D341Med (cell line): ENCODE measurements around the gene RNF39.
"Not testable (repeated sequence)": the region's sequence is repeated elsewhere in the genome, so short reads cannot be mapped to it uniquely, and the experiment has no call there.

Experiments used
- DNase-seq: peaks from one replicate; pipeline ENCODE4 v3.0.0; 2012; ENCODE audit warnings: low spot score

Gene RNF39

GRCh38 chr6:30075094-30075789 is at the start of gene RNF39:
TSS of gene RNF39 (minus strand) at chr6:30075769. CDS start at chr6:30075585, 184 bp downstream.
- peak; percentile 64 for DNase-seq

- DNase-seq = no peak
These were observed 46.9 kb upstream of the RNF39 start for GRCh38 chr6:30122515-30122914.

GRCh38 chr6:30121446-30122366 is 46.1 kb upstream of the RNF39 start:
- no peak for DNase-seq

GRCh38 chr6:30118691-30119090 is 43.1 kb upstream of the RNF39 start:
- not testable (repeated sequence) for DNase-seq

GRCh38 chr6:30116724-30117123 is 41.2 kb upstream of the RNF39 start:
- DNase-seq = no peak

GRCh38 chr6:30113841-30114240 is 38.3 kb upstream of the RNF39 start:
- DNase-seq = no peak

- DNase-seq = no peak
These were observed 37.6 kb upstream of the RNF39 start, which contains the start of gene TRIM31 for GRCh38 chr6:30113003-30113759. TSS of gene TRIM31 (minus strand) at chr6:30113090. CDS start at chr6:30112805, 285 bp downstream.

GRCh38 chr6:30112402-30112994 is 36.9 kb upstream of the RNF39 start:
- no peak for DNase-seq

- no peak for DNase-seq
These were observed 35.8 kb upstream of the RNF39 start for GRCh38 chr6:30111266-30111856.

- DNase-seq = no peak
These were observed 29.1 kb upstream of the RNF39 start for GRCh38 chr6:30104661-30105060.

GRCh38 chr6:30103872-30104179 is 28.3 kb upstream of the RNF39 start:
- DNase-seq = no peak

- peak; percentile 86 for DNase-seq
These were observed 27.7 kb upstream of the RNF39 start for GRCh38 chr6:30102970-30103871.

- DNase-seq = peak; percentile 59
These were observed 26.9 kb upstream of the RNF39 start for GRCh38 chr6:30102414-30102969.

- peak; percentile 84 for DNase-seq
These were observed 26.2 kb upstream of the RNF39 start for GRCh38 chr6:30101444-30102413.

GRCh38 chr6:30100585-30101443 is 25.2 kb upstream of the RNF39 start:
- peak; percentile 40 for DNase-seq

- no peak for DNase-seq
These were observed 24.6 kb upstream of the RNF39 start for GRCh38 chr6:30100154-30100553.

- no peak for DNase-seq
These were observed 22.6 kb upstream of the RNF39 start for GRCh38 chr6:30097902-30098768.
